GM12878 (cell line): Measurements from ENCODE around the gene PRKCE. TPM values are rescaled to one million over a fixed set of nuclear protein-coding genes. Genes with fewer than 3 reads are reported as not detected.

Experiments
- ATAC-seq: fragments of 200-7000 bp; cut with Tn5 transposase; 3 replicates; pipeline ENCODE4 v1.9.1; 2020; ENCODE audit warnings: mild to moderate bottlenecking, moderate library complexity
- BruUV-seq: library from RNA; stranded (reverse); fragments of 400-500 nt; replicated peaks from 2 replicates; lab custom pipeline; 2021; lab: Mats Ljungman, UMichigan
- CTCF ChIA-PET: fragments of 300-600 bp; sonication (Branson Sonifier 250); formaldehyde crosslinking; extraction: SDS; loops from one replicate; lab custom pipeline; 2021; ENCODE audit warnings: inconsistent platforms; lab: Yijun Ruan, JAX
- POLR2A ChIA-PET: fragments of 350-600 bp; formaldehyde crosslinking; extraction: SDS; loops from one replicate; lab custom pipeline; 2021; ENCODE audit warnings: inconsistent platforms; lab: Charles Lee
- RAD21 ChIA-PET: fragments of 300-600 bp; sonication (Branson Sonifier 250); formaldehyde crosslinking; loops from one replicate; lab custom pipeline; 2023; ENCODE audit warnings: antibody characterized with exemption; ENCODE audit not compliant: unreplicated experiment; lab: Charles Lee
- SMC1A ChIA-PET: fragments of 300-600 bp; sonication (Branson Sonifier 250); formaldehyde crosslinking; loops from one replicate; lab custom pipeline; 2023; ENCODE audit not compliant: unreplicated experiment, uncharacterized antibody; lab: Charles Lee
- DNase-seq: peaks from one replicate; pipeline ENCODE4 v3.0.0-alpha.2; 2011; ENCODE audit warnings: low read depth, low spot score
- FAIRE-seq: peaks from 3 replicates; lab custom pipeline; 2011; peaks lifted over from hg19 to GRCh38; lab: Jason Lieb, UNC
- H2AFZ ChIP-seq: 2 replicates; pipeline ENCODE4 v1.6.0; 2011; ENCODE audit warnings: low read depth, low read length, control low read depth; ENCODE audit not compliant: control insufficient read depth
- H3K27ac ChIP-seq: 2 replicates; pipeline ENCODE4 v1.5.1; 2011; ENCODE audit warnings: control low read depth; ENCODE audit not compliant: control insufficient read depth, insufficient read depth
- H3K27me3 ChIP-seq, 2 experiments: replicated peaks in 1 of 2; 2 replicates each; pipeline versions ENCODE4 v1.6.0 to v1.6.1; 2011; ENCODE audit warnings: low read length in 1 of 2; ENCODE audit not compliant: control insufficient read depth in 2 of 2, insufficient read depth in 2 of 2
- H3K36me3 ChIP-seq, 2 experiments: 2 replicates each; pipeline ENCODE4 v1.5.1; 2011; ENCODE audit warnings: low read length in 1 of 2; ENCODE audit not compliant: control insufficient read depth in 2 of 2, insufficient read depth in 2 of 2
- H3K4me1 ChIP-seq: 2 replicates; pipeline ENCODE4 v1.6.1; 2011; ENCODE audit warnings: mild to moderate bottlenecking, low read length, moderate library complexity, mixed read lengths; ENCODE audit not compliant: control insufficient read depth, insufficient read depth
- H3K4me2 ChIP-seq: 2 replicates; pipeline ENCODE4 v1.6.0; 2011; ENCODE audit warnings: control low read depth; ENCODE audit not compliant: control insufficient read depth, insufficient read depth
- H3K4me3 ChIP-seq: fragments of 200-600 bp; sonication (generic); 2 replicates; pipeline ENCODE4 v1.5.1; 2016
- H3K79me2 ChIP-seq: 2 replicates; pipeline ENCODE4 v1.6.0; 2011; ENCODE audit warnings: low read length; ENCODE audit not compliant: control insufficient read depth, insufficient read depth
- H3K9ac ChIP-seq: 2 replicates; pipeline ENCODE4 v1.8.0; 2011; ENCODE audit warnings: low read length, control low read depth, mixed read lengths; ENCODE audit not compliant: control insufficient read depth, insufficient read depth
- H3K9me3 ChIP-seq: replicated peaks from 3 replicates; pipeline ENCODE4 v1.5.1; 2011; ENCODE audit warnings: mild to moderate bottlenecking, low read length; ENCODE audit not compliant: control insufficient read depth, insufficient read depth
- H4K20me1 ChIP-seq: 2 replicates; pipeline ENCODE4 v1.6.0; 2011; ENCODE audit not compliant: control insufficient read depth, insufficient read depth
- ASH2L ChIP-seq: fragments of 300-600, 200-600 bp; sonication (generic); IDR thresholded peaks from 2 replicates; pipeline ENCODE4 v1.6.1; 2017; ENCODE audit warnings: low read depth, mild to moderate bottlenecking, borderline replicate concordance
- BCL3 ChIP-seq: IDR thresholded peaks from 2 replicates; pipeline ENCODE4 v1.6.1; 2011; ENCODE audit warnings: borderline replicate concordance, low read depth, mild to moderate bottlenecking, moderate library complexity, low read length; ENCODE audit not compliant: insufficient read depth, poor library complexity, severe bottlenecking
- GATAD2B ChIP-seq: fragments of 450-650 bp; conservative IDR thresholded peaks from 2 replicates; pipeline ENCODE4 v1.6.1; 2017; ENCODE audit warnings: low read depth, mild to moderate bottlenecking, moderate library complexity
- IRF3 ChIP-seq: fragments of 450-650 bp; IDR thresholded peaks from 2 replicates; pipeline ENCODE4 v1.6.1; 2014; ENCODE audit warnings: mild to moderate bottlenecking
- JUNB ChIP-seq: IDR thresholded peaks from 2 replicates; pipeline ENCODE4 v1.6.1; 2016; ENCODE audit warnings: antibody characterized with exemption, mild to moderate bottlenecking
- ZNF384 ChIP-seq: IDR thresholded peaks from 2 replicates; pipeline ENCODE4 v1.6.1; 2012; ENCODE audit warnings: low read depth, mild to moderate bottlenecking, low read length, improper control_type of control experiment, borderline replicate concordance
- WGBS: methylation state at CpG from one replicate; pipeline ENCODE4 v1.1.6; 2016; ENCODE audit warnings: low lambda C conversion rate; ENCODE audit not compliant: insufficient replicate concordance, insufficient coverage; ENCODE audit errors: missing lambda C conversion rate; 5-methylcytosine and 5-hydroxymethylcytosine counted together
- in situ Hi-C: fragments of 300-500 bp; cut with MboI; formaldehyde crosslinking; loops from 9 replicates; pipeline ENCODE4 v1.14.3; 2018; ENCODE audit warnings: mixed read lengths
- intact Hi-C: fragments of 100-400 bp; cut with micrococcal nuclease; formaldehyde crosslinking; loops from one replicate; pipeline ENCODE4 v1.14.2; 2022; ENCODE audit not compliant: unreplicated experiment
- polyA plus RNA-seq, 11 experiments: library from polyadenylated mRNA; depleted of rRNA in 4 of 11; unstranded in 6 of 11; stranded (reverse) in 5 of 11; fragments of >200 nt; fragmentation: Nextera tagmentation in 4 of 11; fragmentation: Illumina TruSeq in 1 of 11; extraction: Ambion mirVana in 4 of 11; extraction: Trizol in 1 of 11; gene quantifications; 1 replicate in 1 of 11; 2 replicates in 10 of 11; pipeline versions ENCODE4 v1.2.1 to v1.2.3, GENCODE V29; 2011 to 2016; ENCODE audit warnings: inconsistent platforms in 2 of 11, missing spikeins in 2 of 11, low read depth in 1 of 11
- total RNA-seq, 4 experiments: library from RNA; depleted of rRNA in 3 of 4; stranded (reverse); fragments of >200 nt in 3 of 4; fragmentation: Illumina TruSeq in 1 of 4; extraction: Trizol in 1 of 4; gene quantifications; 2 replicates each; pipeline versions ENCODE4 v1.2.1 to v1.2.3, GENCODE V29; 2013 to 2021
- TF ChIP-seq, protein P1 (sequence below): IDR thresholded peaks from 2 replicates; pipeline ENCODE4 v1.6.1; 2012; ENCODE audit warnings: mild to moderate bottlenecking, low read depth, low read length
- TF ChIP-seq, protein P2 (sequence below), 3 experiments: IDR thresholded peaks in 2 of 3; conservative IDR thresholded peaks in 1 of 3; 2 replicates each; pipeline ENCODE4 v1.5.1; 2011; ENCODE audit warnings: low read depth in 3 of 3, low read length in 3 of 3, mild to moderate bottlenecking in 3 of 3, control low read depth in 2 of 3, moderate library complexity in 2 of 3, inconsistent platforms in 1 of 3, mixed read lengths in 1 of 3; ENCODE audit not compliant: control insufficient read depth in 2 of 3, insufficient read depth in 1 of 3; ENCODE audit errors: extremely low read depth in 1 of 3
- TF ChIP-seq, protein P3 (sequence below): fragments of 450-650 bp; IDR thresholded peaks from 2 replicates; pipeline ENCODE4 v1.6.1; 2017; ENCODE audit warnings: low read depth, mild to moderate bottlenecking, moderate library complexity

Gene PRKCE
- total and polyA plus RNA-seq, 10 of the 15 experiments (the other 5 are each of a cell fraction or from before 2014, with no cell fraction given), result 2.6 to 28.2 (median 11.3) TPM

- CTCF ChIA-PET, result interaction anchor here (0.8 to 1.7 kb wide), 2 partner anchors 18 to 65 kb away, joined by 3 read pairs; no protein-coding TSS in a partner anchor
- ATAC-seq, result no peak
- Histone ChIP-seq H3K36me3 (no peaks in the 10 kb centered on the region), H3K79me2 (no peaks in the 10 kb centered on the region), H3K27me3 (no peaks in the 10 kb centered on the region), H2AFZ (no peak overlapping the region), H3K27ac (no peak overlapping the region), H3K4me2 (no peak overlapping the region), H3K9me3 (no peaks in the 10 kb centered on the region), H3K9ac (no peak overlapping the region), H3K4me3 (no peak overlapping the region), H3K4me1 (no peaks in the 10 kb centered on the region), H4K20me1 (no peaks in the 10 kb centered on the region)
- intact Hi-C loops, result no loop called here
- WGBS, result 60% methylated on average over 13 of the region's 14 CpGs
- SMC1A ChIA-PET, result no interaction called here
- in situ Hi-C loops, result no loop called here
- BruUV-seq, result no TSS peak
- FAIRE-seq, result no peak
- POLR2A ChIA-PET, result no interaction called here
- RAD21 ChIA-PET, result interaction anchor here (0.9 kb wide), 1 partner anchor 10 kb away, joined by 3 read pairs; no protein-coding TSS in a partner anchor
- DNase-seq, result no peak
- TF ChIP-seq ZNF384 (no peak), BCL3 (no peak), IRF3 (no peak), GATAD2B (no peak), ASH2L (no peak), JUNB (no peak)
- TF ChIP-seq, protein P1, sequence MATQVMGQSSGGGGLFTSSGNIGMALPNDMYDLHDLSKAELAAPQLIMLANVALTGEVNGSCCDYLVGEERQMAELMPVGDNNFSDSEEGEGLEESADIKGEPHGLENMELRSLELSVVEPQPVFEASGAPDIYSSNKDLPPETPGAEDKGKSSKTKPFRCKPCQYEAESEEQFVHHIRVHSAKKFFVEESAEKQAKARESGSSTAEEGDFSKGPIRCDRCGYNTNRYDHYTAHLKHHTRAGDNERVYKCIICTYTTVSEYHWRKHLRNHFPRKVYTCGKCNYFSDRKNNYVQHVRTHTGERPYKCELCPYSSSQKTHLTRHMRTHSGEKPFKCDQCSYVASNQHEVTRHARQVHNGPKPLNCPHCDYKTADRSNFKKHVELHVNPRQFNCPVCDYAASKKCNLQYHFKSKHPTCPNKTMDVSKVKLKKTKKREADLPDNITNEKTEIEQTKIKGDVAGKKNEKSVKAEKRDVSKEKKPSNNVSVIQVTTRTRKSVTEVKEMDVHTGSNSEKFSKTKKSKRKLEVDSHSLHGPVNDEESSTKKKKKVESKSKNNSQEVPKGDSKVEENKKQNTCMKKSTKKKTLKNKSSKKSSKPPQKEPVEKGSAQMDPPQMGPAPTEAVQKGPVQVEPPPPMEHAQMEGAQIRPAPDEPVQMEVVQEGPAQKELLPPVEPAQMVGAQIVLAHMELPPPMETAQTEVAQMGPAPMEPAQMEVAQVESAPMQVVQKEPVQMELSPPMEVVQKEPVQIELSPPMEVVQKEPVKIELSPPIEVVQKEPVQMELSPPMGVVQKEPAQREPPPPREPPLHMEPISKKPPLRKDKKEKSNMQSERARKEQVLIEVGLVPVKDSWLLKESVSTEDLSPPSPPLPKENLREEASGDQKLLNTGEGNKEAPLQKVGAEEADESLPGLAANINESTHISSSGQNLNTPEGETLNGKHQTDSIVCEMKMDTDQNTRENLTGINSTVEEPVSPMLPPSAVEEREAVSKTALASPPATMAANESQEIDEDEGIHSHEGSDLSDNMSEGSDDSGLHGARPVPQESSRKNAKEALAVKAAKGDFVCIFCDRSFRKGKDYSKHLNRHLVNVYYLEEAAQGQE, result no peak
- TF ChIP-seq, protein P2, sequence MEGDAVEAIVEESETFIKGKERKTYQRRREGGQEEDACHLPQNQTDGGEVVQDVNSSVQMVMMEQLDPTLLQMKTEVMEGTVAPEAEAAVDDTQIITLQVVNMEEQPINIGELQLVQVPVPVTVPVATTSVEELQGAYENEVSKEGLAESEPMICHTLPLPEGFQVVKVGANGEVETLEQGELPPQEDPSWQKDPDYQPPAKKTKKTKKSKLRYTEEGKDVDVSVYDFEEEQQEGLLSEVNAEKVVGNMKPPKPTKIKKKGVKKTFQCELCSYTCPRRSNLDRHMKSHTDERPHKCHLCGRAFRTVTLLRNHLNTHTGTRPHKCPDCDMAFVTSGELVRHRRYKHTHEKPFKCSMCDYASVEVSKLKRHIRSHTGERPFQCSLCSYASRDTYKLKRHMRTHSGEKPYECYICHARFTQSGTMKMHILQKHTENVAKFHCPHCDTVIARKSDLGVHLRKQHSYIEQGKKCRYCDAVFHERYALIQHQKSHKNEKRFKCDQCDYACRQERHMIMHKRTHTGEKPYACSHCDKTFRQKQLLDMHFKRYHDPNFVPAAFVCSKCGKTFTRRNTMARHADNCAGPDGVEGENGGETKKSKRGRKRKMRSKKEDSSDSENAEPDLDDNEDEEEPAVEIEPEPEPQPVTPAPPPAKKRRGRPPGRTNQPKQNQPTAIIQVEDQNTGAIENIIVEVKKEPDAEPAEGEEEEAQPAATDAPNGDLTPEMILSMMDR (IDR thresholded peaks at IDR 0.05 in 2 of 3, conservative IDR thresholded peaks at IDR 0.05 in 1 of 3; ENCODE audit: control insufficient read depth in 2 of 3, extremely low read depth in 1 of 3, insufficient read depth in 1 of 3, low read depth in 3 of 3, low read length in 3 of 3), result no peak
- TF ChIP-seq, protein P3, sequence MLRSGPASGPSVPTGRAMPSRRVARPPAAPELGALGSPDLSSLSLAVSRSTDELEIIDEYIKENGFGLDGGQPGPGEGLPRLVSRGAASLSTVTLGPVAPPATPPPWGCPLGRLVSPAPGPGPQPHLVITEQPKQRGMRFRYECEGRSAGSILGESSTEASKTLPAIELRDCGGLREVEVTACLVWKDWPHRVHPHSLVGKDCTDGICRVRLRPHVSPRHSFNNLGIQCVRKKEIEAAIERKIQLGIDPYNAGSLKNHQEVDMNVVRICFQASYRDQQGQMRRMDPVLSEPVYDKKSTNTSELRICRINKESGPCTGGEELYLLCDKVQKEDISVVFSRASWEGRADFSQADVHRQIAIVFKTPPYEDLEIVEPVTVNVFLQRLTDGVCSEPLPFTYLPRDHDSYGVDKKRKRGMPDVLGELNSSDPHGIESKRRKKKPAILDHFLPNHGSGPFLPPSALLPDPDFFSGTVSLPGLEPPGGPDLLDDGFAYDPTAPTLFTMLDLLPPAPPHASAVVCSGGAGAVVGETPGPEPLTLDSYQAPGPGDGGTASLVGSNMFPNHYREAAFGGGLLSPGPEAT, result no peak
These were observed 520.6 kb downstream of the PRKCE start for GRCh38 chr2:46171996-46172546.
